ENCODE measurements around the gene CSTPP1.
"Not testable (repeated sequence)": the region's sequence is repeated elsewhere in the genome, so short reads cannot be mapped to it uniquely, and the experiment has no call there.

Gene CSTPP1

GRCh38 chr11:46953093-46953492 is 16.5 kb downstream of the CSTPP1 start:
- no peak for DNase-seq (ENCODE audit: low read depth)

- DNase-seq (ENCODE audit: low read depth): no peak
Observed at GRCh38 chr11:46958777-46959176, 22.2 kb downstream of the CSTPP1 start.

DNA sequence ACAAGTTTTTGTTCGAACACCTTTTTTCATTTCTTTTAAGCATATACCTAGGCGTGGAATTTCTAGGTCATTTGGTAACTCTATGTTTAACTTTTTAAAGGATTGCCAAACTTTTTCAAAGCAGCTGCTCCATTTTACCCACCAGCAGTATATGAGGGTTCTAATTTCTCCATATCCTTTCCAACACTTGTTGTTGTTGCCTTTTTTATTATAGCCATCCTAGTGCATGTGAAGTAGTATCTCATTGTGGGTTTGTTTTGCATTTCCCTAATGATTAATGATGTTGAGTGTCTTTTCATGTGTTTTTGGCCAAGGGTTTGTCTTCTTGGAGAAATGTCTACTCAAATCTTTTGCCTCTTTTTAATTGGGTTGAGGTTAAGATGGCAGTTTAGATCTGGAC is 24.5 kb downstream of the CSTPP1 start:
- no peak for DNase-seq (ENCODE audit: low read depth)

DNA sequence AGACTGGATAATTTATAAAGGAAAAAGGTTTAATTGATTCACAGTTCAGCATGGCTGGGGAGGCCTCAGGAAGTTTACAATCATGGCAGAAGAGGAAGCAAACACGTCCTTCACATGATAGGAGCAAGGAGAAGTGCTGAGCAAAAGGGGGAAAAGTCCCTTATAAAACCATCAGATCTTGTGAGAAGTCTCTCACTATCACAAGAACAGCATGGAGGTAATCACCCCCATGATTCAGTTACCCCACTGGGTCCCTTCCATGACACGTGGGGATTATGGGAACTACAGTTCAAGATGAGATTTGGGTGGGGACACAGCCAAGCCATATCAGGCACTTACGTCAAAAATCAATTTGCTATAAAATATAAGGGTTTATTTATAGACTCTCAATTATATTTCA is 25.3 kb downstream of the CSTPP1 start:
- DNase-seq (ENCODE audit: low read depth): not testable (repeated sequence)

DNA sequence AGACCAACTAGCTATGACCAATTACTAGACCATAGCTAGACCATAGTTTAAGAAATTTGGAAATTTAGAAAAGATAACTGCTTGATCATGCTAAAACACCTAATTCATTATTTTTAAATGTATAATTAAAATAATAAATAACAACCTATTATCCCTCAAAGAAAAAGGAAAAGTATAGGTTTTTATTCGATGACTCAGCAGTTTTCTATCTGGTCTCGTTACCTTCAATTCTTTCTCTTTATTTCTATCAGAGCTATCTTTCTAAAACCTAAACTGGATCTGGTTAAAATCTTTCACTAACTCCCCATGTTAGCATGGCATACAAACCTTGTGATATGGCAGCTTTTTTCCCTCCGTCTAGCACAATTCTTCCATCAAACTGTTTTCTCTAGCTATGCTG is 27.3 kb downstream of the CSTPP1 start:
- no peak for DNase-seq (ENCODE audit: low read depth)

- no peak for DNase-seq (ENCODE audit: low read depth)
Observed at GRCh38 chr11:46966773-46967172, 30.2 kb downstream of the CSTPP1 start.

DNA sequence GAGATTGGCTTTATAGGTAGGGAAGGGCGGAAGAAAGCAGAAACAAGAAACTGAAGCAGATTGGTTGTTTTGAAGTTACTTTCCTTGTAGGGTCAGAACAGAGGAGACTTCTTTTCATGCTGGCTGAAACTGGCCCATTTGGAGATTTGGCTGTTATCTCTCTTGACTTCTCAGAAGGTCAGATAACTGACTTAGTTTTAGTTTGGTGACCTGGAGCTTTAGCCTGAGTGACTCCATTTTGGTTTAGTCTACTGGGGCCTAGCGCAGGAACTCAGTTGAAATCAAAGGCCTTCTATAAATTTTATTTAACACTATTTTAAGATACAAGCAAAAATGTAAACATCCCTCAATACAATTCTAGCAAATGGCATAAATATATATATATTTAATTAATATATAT is 31.4 kb downstream of the CSTPP1 start:
- DNase-seq (ENCODE audit: low read depth): no peak

DNA sequence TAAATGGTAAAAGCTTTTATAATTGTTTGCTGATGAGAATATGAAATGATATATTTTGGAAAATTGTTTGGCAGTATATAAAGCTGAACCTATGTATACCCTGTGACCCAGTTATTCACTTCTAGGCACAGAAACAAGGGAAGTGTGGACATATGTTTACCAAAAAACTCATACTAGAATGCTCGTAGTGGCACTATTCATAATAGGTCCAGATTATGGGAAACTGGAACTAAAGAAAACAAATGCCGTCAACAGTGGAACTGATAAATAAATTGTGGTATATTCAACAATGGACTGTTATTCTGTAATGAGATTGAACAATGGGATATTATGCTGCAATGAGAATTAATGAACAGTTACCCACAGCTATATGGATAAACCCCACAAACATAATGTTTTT is 32.8 kb downstream of the CSTPP1 start:
- DNase-seq (ENCODE audit: low read depth): no peak

DNA sequence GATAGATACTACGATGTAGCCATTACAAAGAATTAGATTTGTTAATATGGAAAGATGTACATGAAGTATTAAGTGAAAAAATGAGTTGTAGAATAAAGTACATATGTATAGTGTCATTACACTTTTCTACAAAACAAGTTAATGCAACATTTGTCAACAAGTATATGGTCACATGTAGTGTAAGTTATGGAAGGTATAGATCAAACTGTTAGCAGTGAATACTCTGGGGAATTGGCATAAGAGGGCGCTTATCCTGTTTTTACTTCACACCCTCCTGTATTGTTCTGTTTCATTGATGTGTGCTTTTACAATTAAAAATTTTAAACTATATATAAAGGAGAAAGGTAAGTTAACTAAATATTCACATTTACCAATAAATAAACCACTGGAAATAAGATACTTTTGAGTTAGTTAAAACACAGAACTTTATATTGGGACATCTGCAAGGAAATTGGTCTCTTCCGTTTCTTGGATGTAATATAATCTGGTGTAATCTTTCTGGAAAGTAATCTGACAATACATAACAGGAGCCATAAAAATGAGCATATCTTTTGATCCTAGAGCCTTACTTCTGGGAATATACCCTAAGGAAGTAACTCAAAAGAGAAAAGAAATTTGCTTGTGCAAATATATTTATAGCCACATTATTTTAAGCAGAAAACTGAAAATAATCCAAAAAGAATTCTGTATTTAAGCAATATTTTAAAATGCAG is 34.5 kb downstream of the CSTPP1 start:
- no peak for DNase-seq (ENCODE audit: low read depth)

DNA sequence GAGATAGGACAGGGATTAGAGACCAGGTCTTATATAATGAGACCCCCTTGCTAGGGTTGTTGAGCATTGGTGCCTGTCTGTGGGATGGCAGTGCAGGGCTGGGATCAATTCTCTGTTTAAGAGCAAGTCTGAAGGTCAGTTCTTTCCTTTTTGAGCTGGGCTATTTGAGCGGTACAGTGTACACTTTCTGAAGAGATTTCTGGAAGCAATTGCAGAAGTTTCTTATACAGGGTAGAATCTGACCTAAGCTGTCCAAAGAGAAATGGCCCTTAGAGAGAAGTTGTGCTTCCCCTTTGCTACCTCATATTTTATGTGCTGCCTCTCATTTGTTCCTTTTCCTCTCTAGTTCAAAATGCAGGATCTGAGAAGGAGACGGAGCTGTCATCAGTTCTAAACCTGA is 35.8 kb downstream of the CSTPP1 start:
- no peak for DNase-seq (ENCODE audit: low read depth)

DNA sequence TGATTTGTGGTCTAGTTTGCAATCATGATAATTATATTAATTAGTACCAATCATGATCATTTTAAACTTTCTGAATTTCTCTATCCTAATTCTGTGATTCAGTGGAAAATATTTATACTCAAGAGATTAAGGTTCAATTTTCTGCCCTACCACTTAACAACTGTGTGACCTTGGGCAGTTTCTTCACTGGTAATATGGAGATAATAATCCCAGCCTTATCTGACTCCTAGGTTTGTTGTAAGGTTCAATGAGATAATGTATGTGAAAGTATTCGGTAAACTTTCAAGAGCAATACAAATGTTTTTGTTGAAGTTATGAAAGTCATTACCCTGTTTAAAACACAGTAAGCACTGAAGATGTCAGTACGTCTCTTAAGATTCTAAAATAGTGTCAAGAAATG is 36.3 kb downstream of the CSTPP1 start:
- no peak for DNase-seq (ENCODE audit: low read depth)

DNA sequence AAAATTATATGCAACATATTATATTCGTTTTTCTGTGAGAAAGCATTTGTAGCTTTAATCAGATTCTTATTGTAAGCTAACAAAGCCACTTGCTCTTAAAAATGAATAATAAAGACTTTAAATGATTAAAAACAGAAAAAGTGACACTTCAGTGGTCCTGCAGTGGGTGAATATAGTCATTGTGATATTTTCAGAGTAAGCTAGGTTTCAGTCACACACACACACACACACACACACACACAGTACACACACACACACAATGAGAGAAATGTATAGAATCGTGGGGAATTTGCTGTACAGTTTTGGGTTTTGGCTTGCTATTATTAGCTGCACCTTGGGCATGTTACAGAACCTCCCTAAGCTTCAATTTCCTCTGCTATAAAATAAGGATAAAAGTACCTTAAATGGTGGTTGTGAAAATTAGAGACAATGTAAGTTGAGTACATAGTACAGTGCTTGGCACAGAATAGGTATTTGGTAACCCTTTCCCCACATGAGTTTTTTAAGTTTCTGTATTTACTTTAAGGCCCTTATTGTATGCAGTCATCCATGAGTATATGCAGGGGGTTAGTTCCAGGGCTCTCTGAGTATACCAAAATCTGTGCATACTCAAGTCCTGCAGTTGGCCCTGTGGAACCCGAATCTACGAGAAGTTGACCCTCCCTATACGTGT is 39.8 kb downstream of the CSTPP1 start:
- DNase-seq (ENCODE audit: low read depth): no peak

DNA sequence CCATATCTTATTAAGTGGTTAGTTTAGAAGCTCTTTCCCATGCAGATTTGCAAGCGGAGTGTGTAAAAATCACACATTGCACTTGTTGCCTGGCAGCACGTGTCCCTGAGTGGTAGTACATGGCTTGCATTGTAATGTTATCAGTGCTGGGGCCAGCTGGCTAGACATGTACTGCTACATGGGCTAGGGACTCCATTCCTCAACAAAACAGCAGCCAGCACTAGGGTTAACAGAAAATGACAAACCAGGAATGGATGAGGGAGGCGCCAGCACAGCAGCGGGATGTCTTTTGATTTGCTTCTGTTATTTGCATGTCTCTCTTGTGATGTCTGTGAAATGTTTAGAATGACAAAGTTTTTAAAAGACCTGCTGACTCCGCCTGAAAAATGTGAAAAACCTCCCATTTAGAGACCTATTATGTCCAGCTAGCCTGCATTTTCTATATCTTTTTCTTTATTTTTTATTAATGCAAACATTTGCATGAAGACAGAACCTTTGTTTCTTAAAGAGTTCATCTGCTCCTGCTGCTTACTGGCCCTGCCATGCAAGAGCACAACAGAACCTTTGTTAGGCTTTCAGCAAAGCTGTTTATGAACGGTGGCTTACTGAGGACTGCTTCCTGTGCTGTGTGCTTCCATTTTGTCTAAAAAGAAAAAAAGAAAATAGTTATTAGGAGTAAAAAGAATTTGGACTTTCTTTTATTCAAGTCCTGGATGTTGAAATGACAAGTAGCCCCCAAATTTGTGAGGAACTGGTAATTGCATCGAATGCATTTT is 40.7 kb downstream of the CSTPP1 start:
- DNase-seq (ENCODE audit: low read depth): no peak

- DNase-seq (ENCODE audit: low read depth): no peak
Observed at GRCh38 chr11:46978005-46978491, 41.5 kb downstream of the CSTPP1 start.

DNA sequence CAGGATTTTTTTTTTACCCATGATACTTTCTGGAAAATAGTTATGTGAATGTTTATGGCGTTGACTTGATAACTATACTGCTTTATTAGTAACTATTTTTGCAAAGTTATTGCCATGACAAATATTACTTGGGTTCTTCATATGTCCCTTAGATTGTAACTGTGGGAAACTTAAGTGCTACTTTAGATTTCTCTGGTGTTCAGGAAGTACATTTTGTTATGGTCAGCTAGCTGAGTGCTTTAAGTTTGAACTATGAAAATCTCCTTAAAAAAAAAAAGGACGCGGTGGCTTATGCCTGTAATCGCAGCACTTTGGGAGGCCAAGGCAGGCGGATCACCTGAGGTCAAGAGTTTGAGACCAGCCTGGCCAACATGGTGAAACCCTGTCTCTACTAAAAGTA is 42.8 kb downstream of the CSTPP1 start:
- DNase-seq (ENCODE audit: low read depth): no peak

DNA sequence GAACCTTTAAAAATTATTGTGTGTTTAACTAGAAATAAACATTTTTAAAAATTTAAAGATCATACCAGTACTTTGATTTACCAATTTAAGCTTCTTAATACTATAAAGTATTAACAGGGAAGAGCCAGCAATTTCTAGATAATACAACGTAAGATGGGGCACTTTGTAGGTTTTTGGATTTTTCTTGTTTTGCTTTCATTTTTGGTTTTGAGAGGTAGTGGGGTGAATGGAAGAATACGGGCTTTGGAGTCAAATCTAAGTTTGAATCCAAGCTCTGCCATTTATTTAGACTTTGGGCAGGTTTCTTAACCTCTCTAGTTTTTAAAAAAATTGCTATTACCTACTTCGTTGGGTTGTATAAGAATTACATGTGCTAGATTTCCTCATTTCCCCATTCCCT is 44.9 kb downstream of the CSTPP1 start:
- DNase-seq (ENCODE audit: low read depth): no peak

DNA sequence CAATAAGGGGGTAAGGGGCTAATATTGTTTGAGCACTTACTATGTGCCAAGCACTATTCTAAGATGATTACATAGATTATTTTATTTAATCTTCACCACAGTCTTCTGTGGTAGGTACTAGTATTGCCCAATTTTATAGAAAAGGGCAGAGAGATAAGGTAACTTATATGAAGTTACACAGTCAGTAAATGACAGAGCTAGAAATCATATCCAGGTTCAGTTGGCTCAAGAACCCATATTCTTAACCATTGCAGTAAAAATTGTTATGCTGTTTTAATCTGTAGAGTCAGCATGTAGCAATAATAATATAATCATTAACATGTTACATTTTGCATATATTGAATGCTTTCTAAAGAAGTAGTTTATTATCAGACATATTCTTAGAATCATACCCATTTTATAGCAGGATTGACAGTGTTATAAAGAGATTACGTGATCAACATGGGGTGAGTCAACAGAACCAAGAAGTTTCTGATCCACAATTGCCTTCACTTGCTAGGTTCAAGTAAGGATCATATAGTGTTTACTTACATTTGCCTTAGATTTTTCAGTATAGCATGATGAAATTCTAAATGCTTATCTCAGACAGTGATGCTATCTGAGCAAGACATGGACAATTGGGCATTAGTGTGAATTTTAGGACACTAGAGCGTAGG is 46.4 kb downstream of the CSTPP1 start:
- DNase-seq (ENCODE audit: low read depth): no peak

DNA sequence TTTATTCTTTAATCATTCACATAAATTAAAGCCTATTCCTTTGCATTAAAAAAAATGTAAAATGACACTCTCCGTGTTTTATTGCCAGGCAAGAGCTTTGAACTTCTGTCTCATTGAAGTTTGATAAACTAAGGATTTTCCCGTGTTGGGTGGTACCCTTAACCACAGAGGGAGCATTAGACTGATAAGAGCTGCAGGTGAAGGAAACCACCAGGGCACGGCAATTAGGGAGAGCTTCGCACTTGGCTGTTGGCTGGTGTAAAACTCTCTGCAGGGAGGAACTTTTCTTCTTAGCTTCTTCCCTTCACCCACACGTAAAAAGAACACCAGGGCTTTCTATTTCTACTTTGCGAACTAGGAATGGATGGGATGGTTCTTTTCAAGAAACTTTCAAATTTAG is 47.0 kb downstream of the CSTPP1 start:
- no peak for DNase-seq (ENCODE audit: low read depth)

GRCh38 chr11:46984548-46984947 is 48.0 kb downstream of the CSTPP1 start:
- DNase-seq (ENCODE audit: low read depth): no peak

DNA sequence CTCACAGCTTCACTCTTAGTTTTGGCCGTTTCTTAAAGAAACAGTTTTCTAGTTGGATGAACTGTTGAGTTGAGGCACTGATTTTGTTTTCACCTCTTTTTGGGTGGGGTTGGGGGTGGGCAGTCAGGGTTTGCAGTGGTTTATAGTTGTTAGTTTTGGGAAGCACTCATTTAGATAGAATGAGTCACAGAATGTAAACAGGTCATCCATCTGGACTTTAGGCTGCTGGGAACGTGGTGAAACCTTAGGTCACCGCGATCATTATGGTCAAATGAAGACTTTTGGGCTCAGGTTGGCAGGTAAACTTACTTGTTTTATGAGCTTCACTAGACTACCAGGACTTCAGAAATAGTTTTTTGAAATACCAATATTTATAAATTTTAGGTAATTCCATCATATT is 48.4 kb downstream of the CSTPP1 start:
- DNase-seq (ENCODE audit: low read depth): no peak

GRCh38 chr11:46987183-46987582 is 50.6 kb downstream of the CSTPP1 start:
- DNase-seq (ENCODE audit: low read depth): no peak

GRCh38 chr11:46989810-46990487 is 53.4 kb downstream of the CSTPP1 start:
- not testable (repeated sequence) for DNase-seq (ENCODE audit: low read depth)
